AG08395 (cell line): Measurements from ENCODE around the gene HMGA1.
"Not testable (repeated sequence)": the region's sequence is repeated elsewhere in the genome, so short reads cannot be mapped to it uniquely, and the experiment has no call there.

Source experiments
- DNase-seq: peaks from one replicate; pipeline ENCODE4 v3.0.0; 2012; ENCODE audit warnings: mixed read lengths, low spot score

The HMGA1 gene

DNA sequence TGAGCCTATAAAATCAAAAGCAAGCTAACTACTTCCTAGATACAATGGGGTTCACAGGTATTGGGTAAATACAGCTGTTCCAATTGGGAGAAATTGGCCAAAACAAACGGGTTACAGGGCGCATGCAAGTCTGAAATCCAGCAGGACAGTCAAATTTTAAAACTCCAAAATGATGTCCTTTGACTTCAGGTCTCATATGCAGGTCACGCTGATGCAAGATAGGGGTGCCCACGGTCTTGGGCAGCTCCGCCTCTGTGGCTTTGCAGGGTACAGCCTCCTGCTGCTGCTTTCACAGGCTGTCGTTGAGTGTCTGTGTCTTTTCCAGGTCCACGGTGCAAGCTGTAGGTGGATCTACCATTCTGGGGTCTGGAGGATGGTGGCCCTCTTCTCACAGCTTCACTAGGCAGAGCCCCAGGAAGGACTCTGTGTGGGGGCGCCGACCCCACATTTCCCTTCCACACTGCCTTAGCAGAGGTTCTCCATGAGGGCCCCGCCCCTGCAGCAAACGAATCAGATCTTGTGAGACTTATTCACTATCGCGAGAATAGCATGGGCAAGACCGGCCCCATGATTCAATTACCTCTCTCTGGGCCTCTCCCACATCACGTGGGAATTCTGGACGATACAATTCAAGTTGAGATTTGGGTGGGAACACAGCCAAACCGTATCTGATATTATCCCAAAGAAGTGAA, 24.0 kb downstream of the HMGA1 start:
- DNase-seq = no peak

DNA sequence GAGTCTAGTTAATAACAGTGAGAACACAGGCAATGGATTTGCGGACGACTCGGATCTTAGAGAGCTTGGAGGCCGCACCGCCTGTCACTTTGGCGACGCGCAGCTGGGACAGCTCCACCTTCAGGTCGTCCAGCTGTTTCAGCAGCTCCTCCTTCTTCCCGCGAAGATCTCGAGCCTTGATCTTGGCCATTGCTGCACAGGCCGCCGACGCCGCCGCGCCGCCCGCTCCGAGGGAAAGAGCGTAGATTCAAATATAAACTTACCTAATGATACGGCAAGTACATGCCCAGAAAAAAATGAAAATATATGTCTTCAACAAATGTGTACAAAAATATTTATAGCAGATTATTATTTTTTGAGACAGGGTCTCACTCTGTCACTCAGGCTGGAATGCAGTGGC, 26.8 kb downstream of the HMGA1 start:
- not testable (repeated sequence) for DNase-seq

DNA sequence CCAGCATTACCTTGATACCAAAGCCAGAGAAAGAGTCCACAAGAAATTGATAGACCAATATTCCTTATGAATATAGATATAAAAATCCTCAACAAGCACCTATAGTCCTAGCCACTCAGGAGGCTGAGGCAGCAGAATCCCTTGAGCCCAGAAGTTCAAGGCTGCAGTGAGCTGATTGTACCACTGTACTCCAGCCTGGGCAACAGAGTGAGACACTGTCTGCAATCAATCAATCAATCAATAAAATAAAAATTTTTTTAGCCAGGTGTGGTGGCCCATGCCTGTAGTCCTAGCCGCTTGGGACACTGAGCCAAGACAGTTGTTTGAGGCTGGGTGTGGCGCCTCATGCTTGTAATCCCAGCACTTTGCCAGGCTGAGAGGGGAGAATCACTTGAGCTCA, 31.1 kb downstream of the HMGA1 start:
- no peak for DNase-seq

DNA sequence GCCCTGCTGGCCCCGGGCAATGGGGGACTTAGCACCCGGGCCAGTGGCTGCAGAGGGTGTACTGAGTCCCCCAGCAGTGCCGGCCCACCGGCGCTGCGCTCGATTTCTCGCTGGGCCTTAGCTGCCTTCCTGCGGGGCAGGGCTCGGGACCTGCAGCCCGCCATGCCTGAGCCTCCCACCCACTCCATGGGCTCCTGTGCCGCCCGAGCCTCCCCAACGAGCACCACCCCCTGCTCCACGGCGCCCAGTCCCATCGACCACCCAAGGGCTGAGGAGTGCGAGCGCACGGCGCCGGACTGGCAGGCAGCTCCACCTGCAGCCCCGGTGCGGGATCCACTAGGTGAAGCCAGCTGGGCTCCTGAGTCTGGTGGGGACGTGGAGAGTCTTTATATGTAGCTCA, 32.5 kb downstream of the HMGA1 start:
- DNase-seq = not testable (repeated sequence)

DNA sequence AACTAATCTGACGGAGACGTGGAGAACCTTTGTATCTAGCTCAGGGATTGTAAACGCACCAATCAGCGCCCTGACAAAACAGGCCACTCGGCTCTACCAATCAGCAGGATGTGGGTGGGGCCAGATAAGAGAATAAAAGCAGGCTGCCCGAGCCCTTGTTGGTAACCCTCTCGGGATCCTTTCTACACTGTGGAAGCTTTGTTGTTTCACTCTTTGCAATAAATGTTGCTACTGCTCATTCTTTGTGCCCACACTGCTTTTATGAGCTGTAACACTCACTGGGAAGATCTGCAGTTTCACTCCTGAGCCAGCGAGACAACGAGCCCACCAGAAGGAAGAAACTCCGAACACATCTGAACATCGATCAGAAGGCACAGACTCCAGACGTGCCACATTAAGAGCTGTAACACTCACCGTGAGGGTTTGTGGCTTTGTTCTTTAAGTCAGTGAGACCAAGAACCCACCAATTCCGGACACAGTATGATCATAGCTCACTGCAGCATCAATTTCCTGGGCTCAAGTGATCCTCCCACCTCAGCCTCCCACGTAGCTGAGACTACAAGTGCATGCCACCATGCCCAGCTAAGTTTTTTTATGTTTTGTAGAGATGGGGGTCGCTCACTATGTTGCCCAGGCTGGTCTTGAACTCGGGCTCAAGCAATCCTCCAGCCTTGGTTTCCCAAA, 33.1 kb downstream of the HMGA1 start:
- DNase-seq = not testable (repeated sequence)

DNA sequence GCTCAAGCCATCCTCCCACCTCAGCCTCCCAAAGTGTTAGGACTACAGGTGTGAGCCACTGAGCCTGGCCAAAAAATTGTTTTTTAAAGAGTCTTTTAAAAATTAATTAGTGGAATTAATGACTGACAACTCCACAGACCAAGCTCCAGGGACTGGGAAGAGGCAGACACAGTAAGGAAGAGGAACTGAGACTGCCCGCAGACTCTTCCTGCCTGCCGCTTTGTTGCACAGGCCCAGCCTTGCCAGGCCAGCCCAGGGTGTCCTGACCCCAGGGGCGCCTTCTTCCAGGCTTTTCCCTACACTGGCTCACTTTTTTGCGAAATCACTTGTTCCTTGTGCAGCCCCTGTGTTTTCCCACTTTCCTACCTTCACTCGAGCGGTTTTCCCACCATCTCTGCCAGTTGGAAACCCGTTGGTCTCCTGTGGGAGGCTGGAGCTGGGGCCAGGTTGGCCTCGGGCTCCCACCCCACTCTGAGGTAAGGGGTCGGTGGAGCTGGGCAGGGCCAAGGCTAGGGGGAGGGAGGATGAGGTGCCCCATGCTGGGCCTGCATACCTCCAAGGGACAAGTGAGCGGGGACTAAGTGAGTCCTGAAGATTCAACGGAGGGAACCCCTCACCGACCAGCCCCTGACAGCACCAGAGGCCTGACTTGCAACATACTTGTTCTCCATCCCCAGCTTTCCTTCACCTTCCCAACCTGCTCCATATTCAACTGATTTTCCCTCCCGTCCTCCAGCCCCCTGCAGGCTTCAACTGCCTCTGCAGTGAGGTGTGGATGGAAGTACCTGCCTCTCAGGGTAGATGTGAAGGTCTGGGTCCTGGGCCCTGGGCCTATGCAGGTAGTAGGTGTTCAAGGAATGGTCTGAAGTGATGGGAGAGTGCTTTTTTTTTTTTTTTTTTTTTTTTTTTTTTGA, 35.6 kb downstream of the HMGA1 start:
- no peak for DNase-seq

DNA sequence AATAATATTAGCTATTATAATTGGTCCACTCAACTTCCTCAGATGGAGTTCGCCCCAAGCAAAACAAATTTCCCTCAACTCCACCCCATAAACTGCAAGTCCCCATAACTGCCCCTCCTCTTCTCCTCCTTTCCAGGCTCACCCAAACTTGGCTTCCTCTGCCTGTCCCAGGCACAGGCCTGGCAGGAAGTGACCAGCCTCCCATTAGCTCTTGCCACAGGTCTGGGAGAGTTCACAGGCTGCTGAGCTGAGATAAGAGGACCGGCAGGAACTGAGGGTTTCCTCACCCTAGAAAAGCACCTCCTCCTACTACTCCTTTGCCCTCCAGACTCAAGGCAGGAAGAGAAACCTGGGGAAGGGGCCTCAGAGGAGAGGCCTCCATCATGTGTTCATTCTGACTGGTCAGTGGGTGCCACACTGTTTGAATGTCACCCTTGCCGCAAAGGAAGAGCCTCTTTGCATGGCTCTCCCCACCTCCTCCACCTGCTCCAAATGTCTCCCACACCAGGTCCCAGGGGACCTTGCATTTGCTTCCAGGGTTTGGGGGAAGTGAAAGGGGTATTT, 36.7 kb downstream of the HMGA1 start:
- DNase-seq = peak; percentile 10

DNA sequence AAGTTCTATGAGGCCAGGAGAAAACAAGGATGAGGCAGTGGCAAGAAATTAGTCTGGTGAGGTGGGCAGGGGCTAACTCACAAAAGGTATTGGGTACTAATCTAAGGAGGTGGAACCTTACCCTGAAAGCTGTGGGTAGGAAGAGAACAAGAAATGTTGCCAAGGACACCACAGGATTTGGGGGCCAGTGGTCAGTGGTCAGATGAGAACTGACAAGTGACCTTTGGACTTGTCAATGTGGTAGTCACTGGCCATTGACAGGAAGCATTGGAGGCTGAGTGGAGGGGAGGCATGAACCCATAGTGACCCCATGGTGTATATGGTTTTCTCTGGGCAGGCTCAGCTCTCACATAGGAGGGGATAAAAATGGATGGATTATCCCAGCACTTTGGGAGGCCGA, 37.5 kb downstream of the HMGA1 start:
- no peak for DNase-seq

DNA sequence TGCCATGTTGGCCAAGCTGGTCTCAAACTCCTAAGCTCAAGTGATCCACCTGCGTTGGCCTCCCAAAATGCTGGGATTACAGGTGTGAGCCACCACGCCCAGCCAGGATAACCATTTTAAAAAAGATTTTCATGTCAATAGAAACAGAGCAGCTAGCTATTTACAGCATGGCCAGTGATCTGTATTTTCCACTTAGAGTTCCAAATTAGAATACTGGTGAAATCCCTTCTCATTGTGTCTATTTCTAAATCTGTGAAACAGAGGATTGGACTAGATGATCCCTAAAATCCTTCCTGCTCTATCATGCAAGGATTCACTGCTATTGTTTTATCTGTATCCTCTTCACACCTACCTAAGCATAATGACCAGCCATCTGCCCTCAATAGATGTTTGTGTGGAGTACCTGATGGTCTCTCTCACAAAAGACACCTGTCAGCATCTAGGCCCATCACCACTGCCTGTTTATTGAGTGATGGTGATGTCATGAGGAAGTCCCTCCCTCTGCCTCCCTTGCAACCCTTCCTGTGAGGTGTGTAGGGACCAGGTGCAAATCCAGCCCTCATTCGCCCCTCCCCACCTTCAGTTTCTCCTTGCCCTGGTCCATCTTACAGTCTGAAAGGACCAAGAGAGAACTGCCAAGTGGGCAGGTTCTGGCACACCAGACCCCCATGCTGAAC, 38.6 kb downstream of the HMGA1 start:
- DNase-seq = no peak

DNA sequence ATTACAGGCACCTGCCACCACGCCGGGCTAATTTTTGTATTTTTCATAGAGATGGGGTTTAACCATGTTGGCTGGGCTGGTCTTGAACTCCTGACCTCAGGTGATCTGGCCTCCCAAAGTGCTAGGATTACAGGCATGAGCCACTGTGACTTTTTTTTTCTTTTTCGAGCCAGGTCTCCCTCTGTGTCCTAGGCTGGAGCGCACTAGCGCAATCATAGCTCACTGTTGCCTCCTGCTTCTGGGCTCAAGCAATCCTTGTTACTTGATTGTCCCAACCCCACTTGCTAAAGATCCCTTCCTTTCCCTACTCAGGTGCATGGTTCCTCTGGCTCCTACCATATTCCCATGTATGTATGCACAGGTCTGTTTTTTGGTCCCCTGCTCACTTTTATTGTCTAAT, 39.5 kb downstream of the HMGA1 start:
- DNase-seq = no peak

DNA sequence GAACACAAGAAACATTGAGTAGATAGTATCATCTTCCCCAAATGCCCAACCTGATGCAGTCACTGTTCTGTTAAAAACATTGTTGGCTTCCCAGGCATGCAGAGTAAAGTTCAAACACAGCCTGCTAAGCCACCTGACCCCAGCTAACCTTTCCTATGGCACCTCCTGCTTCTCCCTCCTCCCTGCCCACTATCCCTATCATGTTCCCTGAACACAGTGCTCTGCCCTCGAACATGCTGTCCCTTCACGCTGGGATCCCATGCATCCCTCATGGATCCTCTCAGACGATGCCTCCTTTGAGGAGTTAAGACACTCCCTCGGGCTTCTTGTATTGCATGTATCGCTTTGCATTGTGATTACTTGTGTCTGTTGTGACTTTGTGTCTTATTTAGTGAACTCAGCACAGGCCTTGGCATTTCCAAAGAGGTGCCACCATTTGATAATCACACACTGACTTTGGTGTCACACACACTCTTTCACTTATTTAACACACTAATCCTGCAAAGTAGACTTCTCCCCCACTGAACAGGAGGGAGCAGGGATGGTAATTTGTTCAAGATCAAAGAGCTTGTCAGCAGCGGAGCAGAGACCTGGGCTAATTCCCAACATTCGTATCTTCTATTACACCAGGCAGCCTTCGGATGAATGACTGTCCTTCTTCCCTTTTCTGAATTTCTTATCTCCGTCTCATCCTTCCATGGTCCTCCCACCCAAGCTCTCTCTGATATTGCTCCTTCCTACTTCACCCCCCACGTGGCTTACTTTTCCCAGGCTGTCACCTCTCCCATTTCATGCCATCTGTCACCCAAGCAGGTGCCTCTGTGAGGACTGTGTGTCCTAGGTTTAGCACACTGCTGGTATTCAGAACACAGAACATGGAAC, 40.4 kb downstream of the HMGA1 start:
- DNase-seq = no peak

DNA sequence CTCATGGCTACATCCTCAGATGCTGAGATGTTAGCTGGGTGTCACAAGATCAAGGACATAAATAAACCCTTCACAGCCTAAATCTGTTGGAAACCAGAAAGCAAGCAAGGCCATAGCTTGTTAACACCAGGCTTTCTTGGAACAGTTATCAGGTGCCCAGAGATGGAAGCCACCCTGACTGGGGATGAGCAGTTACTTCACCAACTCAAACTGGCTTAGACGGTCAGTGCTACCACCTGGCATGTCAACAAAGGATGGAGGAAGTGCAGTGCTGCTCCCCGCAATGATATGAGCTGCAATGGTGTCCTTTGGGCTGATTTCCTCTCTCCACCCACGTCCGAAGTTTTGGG, 41.1 kb downstream of the HMGA1 start:
- no peak for DNase-seq

DNA sequence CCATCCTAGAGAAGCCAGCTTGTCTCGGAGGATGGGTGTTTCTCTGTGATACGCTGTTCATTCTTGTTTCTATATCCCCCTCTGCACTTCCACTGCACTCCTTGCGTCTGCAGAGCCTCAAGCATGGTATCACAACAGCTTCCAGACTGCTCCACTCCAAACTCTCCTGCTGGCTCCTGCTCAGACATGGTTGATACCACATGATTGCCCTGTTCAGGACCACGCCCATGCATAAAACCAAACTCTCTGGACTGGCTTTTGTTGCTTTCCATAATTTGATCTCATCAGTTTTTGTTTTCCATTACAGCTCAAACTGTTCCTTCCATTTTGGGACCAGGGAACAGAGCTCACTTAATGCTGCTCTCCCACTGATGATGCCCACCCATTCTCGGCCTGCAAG, 42.2 kb downstream of the HMGA1 start:
- DNase-seq = no peak

DNA sequence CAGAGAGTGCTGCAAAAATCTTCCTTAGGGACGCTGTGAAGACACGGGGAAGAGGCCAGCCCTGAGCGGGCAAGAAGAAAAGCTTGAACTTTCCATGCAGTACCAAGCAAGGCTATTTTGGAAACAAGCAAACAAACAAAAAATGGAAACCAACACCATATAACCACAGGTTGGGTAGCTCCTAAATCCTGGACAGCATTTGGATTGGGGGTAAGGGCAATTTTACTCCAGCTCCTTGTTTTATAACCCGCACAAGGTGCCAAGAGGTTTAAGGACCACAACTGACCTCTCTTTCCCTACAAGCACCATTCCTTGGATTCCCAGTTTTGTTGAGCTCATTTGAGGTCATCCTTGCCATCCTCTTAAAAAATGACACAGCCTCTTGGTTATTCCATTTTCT, 43.5 kb downstream of the HMGA1 start:
- no peak for DNase-seq

DNA sequence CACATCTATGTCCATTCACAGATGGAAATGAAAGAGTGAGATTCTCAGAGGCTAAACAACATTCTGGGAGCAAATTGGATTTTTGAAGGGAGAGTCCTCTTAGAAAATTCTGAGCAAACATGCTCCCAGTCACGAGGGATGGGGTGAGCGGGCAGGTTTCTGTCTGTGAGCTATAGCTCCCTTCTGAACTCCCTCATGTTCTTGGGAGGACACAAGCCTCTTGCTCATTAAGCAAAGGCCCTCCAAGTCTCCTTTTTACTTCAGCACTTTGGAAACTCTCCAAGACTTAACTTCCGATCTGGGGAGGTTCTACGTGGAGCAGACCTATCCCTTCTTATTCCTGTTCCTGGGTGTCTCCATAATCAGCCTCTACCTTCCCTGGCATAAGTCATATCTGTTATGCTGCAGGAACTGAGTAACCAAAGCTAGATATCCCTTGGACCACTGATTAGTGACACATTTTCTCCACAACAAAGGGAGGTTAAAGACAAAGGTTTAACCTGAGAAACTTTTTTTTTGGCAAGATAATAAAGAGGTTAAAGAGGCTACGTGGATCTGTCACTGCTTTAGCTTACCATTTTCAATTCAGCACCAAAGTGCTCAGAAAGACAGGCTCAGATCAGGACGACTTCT, 45.1 kb downstream of the HMGA1 start:
- no peak for DNase-seq

DNA sequence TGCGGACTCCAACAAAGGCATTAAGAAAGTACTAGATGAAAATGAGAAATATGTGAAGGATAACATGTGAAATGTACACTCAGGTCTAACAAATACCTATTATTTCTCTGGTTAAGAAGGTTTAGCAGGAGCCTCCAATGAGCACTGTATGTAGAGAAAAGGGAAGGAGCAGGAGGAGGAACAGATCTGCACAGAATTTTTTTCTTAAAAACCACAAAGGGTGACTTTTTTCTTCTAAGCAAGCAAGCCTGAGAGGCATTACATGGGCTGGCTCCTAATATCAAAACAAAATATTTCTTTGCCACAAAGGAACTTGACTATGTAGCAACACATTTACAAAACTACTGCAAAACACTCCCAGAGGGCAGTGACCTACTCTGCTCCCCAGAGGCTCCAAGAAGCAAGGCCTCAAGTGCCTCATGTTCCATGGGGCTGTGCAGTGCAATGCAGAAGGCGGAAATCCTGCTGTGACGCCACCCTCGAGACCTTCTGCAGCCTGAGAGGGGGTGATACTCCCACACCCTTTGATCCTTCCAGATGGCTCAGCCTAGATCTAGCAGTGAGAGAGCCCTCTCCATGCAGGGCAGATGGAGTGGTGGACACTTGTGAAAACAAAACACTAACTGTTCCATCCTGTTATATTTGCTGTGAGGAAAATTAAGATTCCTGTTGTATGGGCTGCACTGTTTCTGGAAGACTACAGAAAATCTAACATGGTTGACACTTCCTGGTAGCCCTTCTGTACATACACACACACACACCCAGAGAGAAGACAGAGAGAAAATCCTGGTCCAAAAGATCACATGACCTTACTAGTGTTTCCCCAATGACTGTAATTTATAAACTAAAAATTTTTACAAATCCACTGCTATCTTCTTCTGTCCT, 48.1 kb downstream of the HMGA1 start:
- peak; percentile 88 for DNase-seq

DNA sequence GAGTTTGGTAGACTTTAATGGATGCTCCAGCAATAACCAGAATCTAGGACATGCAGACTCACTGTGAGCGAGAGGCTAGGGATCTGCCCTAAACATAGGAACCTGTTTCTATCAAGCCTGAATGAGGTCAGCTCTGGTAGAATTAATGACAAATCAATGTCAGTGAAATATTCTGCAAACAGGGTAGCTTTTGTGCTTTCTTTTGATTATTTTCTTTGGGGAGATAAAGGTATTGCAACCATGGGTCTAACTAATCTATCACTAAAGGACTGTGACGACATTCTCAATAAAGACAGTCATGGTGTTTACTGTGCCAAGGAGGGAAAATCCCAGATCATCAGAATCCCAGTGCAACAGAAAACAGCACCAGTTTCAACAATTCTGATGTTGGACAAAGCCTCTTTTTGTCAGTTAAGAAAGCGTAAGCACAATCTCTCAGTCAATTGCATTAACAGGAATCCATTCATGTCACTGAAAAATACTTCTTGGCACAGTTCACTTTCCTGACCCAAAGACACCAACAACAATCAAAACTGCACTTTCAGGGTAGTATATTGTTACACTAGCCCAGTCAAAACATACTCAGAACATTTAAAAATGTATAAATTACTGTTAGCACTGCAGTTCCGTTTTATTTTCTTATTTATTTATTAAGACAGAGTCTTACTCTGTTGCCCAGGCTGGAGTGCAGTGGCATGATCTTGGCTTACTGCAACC, 48.9 kb downstream of the HMGA1 start:
- no peak for DNase-seq

DNA sequence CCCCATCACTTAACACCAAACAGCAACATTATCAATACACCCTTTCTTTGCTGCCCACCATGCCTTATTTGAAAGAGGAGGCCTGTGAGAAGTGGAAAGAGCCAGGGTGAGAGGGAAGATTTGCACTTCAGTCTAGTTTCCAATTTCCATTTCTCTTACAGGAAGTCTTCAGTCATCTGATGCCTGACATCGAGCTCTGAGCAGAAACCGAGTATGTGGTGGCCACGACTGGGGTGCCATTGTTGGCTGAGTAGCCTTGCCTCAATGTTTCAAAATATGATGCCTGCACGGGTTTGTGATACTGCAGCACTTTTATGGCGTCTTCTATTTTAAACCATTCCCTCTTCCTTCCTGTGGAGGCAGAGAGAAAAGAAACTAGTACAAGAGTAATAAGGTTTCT, 51.9 kb downstream of the HMGA1 start:
- no peak for DNase-seq

DNA sequence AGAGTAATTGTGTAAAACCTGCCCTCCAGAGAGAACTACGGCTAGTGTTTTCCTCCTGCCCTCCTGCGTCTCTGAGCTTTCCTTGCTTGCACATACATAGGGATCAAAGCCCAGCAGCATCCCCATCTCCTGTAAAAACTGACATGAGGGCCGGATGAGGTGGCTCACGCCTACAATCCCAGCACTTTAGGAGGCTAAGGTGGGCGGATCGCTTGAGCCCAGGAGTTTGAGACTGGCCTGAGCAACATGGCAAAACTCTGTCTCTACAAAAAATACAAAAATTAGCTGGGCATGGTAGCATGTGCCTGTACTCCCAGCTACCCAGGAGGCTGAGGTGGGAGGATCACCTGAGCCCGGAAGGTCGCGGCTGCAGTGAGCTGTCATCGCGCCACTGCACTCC, 52.5 kb downstream of the HMGA1 start:
- no peak for DNase-seq
